Measurements from ENCODE around the gene L1TD1. TPM values are rescaled to one million over a fixed set of nuclear protein-coding genes. Genes with fewer than 3 reads are reported as not detected.
"Not testable (repeated sequence)": the region's sequence is repeated elsewhere in the genome, so short reads cannot be mapped to it uniquely, and the experiment has no call there.

The L1TD1 gene
- total RNA-seq, 1 donor from 2014 or later = 7.2 TPM

DNA sequence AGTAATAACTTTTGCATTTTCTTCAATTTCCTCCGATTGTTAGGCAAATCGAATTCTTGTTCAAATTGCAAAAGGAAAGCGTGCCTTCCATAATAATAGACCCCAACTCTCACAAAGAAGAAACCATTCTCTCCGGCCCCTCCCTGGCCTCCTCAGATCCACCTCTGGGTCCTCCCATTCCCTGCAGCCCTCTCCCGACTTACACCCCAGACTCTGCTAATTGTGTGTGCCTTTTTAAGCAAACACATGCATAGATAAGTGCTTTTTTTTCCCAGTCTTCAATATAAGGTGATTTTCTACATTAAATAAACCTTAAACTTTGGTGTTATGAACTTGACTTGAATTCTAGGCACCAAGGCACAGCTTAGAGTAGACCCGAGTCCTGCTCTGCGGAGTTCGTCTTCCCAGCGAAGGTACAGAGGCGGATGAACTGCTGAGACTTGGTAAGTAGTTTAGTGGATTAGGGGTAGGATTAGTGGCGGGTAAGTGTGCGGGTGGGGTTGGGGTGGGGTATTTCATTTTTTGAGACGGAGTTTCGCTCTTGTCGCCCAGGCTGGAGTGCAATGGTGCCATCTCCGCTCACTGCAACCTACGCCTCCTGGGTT lies 1.5 kb downstream of the L1TD1 start:
- intact Hi-C loops (cut with DNase I) = no loop called here
- ATAC-seq (no peak), DNase-seq (ENCODE audit: low spot score) (no peak)

DNA sequence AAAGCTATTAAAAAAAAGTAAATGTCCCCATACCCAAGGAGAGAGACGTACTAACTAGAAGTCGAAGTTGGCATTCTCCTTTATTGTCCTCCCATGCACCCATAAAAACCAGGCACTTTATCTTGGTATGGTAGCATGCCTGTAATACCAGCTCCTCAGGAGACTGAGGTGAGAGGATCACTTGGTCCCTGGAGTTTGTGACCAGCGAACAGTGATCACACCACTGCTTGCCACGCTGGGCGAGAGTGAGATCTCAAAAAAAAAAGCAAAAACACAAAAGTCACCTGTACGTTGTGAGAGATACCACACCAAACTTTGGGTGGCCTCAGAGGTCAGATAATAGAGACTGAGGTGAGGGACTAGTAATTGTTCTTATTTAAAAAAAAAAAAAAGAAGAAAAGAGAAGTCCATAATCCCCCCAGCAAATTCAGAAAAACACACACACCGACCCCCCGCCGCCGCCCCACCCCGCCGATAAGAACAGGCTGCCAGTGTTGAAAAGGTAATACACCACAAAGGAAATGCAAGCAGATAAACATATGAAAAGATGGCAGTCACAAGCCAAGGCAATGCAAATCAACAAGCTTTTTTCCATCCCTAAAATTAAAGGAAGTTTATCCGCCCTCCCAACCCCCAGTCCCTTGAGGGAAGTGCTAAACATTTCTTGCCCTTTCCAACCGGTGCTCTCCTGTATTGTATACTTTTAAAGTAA lies 3.6 kb downstream of the L1TD1 start:
- ATAC-seq (no peak), DNase-seq (ENCODE audit: low spot score) (no peak)
- intact Hi-C loops (cut with DNase I) = no loop called here

DNA sequence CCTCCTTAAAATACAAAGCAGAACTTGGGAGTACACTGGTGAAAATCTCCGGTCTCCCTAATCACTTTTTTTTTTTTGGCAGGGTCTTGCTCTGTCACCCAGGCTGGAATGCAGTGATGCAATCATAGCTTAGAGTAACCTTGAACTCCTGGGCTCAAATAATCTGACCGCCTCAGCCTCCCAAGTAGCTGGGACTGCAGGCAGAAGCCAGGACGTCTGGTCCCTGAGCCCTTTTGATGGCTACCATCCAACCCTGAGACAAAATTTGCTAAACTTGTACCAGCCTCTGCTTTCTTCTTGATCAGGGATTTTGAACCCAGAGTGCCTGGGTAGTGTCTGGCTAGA lies 4.1 kb downstream of the L1TD1 start:
- no peak for DNase-seq (ENCODE audit: low spot score)
- intact Hi-C loops (cut with DNase I) = no loop called here
- ATAC-seq = peak; percentile 70

DNA sequence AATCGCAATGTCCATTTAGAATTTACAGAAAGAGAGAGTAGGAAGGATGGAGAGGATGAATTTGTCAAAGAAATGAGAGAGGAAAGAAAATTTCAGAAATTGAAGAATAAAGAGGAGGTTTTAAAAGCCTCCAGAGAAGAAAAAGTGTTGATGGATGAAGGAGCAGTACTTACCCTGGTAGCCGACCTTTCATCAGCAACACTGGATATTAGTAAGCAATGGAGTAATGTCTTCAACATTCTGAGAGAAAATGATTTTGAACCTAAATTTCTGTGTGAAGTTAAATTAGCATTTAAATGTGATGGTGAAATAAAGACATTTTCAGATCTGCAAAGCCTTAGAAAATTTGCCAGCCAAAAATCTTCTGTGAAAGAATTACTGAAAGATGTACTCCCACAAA lies 12.5 kb downstream of the L1TD1 start:
- ATAC-seq (no peak), DNase-seq (ENCODE audit: low spot score) (no peak)
- intact Hi-C loops (cut with DNase I) = no loop called here

DNA sequence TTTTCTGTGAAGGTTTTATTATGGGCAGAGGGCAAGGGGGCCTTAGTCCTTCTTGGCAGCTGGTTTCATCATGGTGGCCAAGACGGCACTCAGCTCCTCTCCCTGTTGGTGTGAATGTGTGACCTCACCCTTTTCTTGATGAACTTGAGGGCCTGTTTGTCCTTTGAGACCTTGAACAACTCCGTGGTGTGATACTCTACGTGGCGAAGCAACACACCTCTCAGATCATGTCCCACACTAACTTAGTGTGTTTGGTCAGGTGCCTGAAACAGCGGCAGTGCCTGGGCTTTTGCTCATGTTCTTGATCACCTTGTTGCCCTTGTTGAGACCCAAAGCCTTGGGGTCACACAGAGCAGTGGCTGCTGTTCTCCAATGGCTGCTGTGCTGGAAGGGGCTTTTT lies 13.4 kb downstream of the L1TD1 start:
- no peak for DNase-seq (ENCODE audit: low spot score)
- ATAC-seq = no peak
- intact Hi-C loops (cut with DNase I) = no loop called here

DNA sequence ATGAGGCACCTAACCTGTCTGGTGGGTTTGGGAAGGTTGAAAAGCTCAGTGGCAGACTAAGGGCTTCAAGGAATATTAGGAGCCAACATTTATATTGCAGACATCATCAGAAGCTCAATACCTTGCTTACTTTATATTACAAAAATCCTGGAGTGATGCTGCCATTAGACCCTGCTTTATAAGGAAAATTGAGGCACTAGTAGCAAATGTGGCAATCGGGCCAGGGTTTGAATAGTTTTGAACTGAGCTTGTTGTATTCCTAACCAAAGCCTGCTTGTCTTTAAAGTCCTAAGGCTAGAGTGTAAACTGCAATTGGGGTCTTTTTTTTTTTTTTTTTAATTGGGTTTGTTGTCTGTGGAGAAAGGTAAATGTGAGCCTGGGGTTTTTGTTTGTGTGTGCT lies 14.3 kb downstream of the L1TD1 start:
- intact Hi-C loops (cut with DNase I) = no loop called here
- ATAC-seq (no peak), DNase-seq (ENCODE audit: low spot score) (no peak)

DNA sequence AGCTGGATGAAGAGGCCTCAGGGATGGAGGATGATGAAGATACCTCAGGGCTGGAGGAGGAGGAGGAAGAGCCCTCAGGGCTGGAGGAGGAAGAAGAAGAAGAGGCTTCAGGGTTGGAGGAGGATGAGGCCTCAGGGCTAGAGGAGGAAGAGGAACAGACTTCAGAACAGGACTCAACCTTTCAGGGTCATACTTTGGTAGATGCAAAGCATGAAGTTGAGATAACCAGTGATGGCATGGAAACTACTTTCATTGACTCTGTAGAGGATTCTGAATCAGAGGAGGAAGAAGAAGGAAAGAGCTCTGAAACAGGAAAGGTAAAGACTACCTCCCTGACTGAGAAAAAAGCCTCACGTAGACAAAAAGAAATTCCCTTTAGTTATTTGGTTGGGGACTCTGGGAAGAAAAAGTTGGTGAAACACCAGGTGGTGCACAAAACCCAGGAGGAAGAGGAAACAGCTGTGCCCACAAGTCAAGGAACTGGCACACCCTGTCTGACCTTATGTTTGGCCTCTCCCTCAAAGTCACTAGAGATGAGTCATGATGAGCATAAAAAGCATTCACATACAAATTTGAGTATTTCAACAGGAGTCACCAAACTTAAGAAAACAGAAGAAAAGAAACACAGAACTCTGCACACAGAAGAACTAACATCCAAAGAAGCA lies 15.4 kb downstream of the L1TD1 start:
- ATAC-seq (no peak), DNase-seq (ENCODE audit: low spot score) (no peak)
- intact Hi-C loops (cut with DNase I) = no loop called here

DNA sequence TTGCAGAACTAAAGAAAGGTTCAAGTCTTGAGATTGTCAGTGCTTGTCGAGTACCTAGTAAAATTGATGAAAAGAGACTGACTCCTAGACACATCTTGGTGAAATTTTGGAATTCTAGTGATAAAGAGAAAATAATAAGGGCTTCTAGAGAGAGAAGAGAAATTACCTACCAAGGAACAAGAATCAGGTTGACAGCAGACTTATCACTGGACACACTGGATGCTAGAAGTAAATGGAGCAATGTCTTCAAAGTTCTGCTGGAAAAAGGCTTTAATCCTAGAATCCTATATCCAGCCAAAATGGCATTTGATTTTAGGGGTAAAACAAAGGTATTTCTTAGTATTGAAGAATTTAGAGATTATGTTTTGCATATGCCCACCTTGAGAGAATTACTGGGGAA lies 16.3 kb downstream of the L1TD1 start:
- DNase-seq (ENCODE audit: low spot score) (no peak), ATAC-seq (no peak)
- intact Hi-C loops (cut with DNase I) = no loop called here

DNA sequence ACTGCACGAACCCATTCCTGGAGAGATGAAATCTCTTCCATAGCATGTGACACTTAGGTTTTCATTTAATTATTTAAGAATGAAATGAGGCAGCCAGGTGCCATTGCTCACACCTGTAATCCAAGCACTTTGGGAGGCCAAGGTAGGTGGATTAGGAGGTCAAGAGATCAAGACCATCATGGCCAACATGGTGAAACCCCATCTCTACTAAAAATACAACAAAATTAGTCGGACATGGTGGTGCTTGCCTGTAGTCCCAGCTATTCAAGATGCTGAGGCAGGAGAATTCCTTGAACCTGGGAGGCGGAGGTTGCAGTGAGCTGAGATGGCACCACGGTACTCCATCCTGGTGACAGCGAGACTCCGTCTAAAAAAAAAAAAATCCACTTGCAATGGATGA lies 17.8 kb downstream of the L1TD1 start:
- ATAC-seq (no peak), DNase-seq (ENCODE audit: low spot score) (no peak)
- intact Hi-C loops (cut with DNase I) = no loop called here

DNA sequence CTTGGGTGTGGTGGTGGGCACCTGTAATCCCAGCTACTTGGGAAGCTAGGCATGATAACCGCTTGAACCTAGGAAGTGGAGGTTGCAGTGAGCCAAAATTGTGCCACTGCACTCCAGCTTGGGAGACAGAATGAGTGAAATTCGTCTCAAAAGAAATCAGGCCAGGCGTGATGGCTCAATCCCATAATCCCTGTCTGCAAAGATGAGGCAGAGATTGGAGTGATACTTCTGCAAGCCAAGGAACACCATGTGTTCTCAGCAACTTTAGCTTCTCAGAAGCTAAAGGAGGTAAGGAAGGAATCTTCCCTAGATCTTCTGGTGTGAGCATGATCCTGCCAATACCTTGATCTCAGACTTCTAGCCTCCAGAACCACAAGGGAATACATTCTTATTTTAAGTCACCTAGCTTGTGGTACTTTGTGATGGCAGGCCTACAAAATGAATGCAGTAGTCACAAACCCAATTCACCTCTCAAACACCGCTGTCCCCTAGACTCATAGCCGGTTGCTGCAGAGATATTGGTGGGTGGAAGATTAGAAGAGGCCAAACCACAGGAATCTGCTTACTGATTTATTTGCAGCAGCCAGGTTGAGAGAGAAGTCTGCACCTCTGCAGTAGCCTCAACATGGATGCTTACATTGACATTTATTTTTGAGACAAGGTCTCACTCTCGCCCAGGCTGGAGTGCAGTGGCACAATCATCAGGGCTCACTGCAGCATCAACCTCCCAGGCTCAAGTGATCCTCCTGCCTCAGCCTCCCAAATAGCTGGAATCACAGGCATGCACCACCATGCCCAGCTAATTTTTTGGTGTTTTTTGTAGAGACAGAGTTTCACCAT lies 18.6 kb downstream of the L1TD1 start:
- DNase-seq (ENCODE audit: low spot score) = no peak
- intact Hi-C loops (cut with DNase I) = no loop called here
- no peak for ATAC-seq

DNA sequence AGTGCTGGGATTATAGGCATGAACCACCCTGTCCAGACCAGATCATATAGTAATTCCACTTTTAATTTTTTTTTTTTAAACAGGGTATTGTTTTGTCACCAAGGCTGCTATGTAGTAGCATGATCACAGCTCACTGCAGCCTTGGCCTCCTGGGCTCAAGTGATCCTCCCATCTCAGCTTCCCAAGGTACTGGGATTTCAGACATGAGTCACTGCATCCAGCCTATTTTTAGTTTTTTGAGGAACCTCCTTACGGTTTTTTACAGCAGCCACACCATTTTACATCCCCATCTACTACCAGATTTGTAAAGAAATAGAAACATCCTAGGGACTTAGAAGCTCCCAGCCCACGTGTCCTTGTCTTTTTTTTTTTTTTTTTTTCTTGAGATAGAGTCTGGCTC lies 24.0 kb downstream of the L1TD1 start:
- ATAC-seq (no peak), DNase-seq (ENCODE audit: low spot score) (no peak)
- intact Hi-C loops (cut with DNase I) = no loop called here

DNA sequence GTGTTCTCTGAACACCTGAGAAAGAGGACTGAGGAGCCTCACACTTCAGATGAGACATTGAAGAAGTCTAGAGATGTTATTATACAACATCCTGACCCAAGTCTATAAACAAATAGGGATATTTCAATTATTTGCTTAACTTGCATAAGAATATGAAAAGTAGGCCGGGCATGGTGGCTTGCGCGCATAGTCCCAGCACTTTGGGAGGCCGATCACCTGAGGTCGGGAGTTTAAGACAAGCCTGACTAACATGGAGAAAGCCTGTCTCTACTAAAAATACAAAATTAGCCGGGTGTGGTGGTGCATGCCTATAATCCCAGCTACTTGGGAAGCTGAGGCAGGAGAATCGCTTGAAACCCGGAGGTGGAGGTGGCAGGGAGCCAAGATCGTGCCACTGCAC lies 25.8 kb downstream of the L1TD1 start:
- DNase-seq (ENCODE audit: low spot score); ATAC-seq; intact Hi-C loops (cut with DNase I): not testable (repeated sequence)

DNA sequence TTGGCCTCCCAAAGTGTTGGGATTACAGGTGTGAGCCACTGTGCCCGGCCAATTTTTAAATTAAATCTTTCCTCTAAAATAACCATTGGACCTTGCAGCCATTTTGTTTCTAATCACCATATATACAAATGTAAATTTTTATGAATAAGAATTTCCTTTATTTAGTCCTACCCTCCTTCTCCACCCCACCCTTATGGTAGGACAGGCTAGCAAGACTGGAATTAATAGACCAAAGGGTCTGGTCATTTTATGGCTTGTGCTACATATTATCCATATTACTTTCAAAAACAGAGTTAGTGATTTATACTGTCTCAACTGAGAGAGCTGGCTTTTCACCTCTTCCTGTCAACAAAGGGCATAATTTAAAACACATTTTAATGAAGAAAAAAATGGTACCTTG lies 26.5 kb downstream of the L1TD1 start:
- DNase-seq (ENCODE audit: low spot score) (no peak), ATAC-seq (no peak)
- intact Hi-C loops (cut with DNase I) = no loop called here

DNA sequence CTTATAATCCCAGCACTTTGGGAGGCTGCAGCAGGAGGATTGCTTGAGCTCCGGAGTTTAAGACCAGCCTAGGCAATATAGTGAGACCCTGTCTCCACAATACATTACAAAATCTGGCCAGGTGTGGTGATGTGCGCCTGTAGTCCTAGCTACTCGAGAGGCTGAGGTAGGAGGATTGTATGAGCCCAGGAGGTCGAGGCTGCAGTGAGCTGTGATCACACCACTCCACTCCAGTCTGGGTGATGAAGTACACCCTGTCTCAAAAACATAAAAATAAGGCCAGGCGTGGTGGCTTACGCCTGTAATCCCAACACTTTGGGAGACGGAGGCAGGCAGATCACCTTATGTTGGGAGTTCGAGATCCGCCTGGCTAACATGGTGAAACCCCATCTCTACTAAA lies 27.7 kb downstream of the L1TD1 start:
- DNase-seq (ENCODE audit: low spot score) (no peak), ATAC-seq (no peak)
- intact Hi-C loops (cut with DNase I) = no loop called here

DNA sequence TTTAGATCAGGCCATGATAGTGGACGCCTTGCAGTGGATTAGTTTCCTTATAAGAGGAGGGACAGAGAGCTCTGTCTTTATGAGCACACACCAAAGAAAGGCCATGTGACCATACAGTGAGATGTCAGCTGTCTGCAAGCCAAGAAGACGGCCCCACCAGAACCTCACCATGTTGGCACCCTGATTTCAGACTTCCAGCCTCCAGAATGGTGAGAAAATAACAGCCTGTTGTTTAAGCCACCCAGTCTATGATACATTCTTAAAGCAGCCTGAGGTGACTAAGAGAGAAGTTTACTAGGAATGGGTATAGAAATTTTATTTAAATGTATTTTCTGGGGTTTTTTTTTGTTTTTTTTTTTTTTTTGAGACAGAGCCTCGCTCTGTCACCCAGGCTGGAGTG lies 29.5 kb downstream of the L1TD1 start:
- ATAC-seq (no peak), DNase-seq (ENCODE audit: low spot score) (no peak)
- intact Hi-C loops (cut with DNase I) = no loop called here

DNA sequence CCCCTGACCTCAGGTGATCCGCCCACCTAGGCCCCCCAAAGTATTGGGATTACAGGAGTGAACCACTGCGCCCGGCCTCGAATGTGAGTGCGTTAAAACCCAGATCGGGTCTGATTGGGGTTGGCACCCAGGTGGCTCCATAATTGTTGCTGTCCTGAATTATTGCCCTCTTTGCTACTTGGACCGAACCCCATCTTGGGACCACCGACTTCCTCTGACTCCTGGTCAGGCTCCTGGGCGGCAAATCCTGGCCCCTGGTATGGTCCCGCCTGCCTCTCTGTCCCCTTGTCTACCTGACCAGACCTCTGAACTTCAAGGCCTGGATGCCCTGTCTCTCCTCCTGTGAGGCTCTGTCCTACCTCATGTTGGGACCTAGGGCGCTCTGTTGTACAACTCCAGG lies 32.8 kb downstream of the L1TD1 start:
- ATAC-seq = no peak
- no peak for DNase-seq (ENCODE audit: low spot score)

DNA sequence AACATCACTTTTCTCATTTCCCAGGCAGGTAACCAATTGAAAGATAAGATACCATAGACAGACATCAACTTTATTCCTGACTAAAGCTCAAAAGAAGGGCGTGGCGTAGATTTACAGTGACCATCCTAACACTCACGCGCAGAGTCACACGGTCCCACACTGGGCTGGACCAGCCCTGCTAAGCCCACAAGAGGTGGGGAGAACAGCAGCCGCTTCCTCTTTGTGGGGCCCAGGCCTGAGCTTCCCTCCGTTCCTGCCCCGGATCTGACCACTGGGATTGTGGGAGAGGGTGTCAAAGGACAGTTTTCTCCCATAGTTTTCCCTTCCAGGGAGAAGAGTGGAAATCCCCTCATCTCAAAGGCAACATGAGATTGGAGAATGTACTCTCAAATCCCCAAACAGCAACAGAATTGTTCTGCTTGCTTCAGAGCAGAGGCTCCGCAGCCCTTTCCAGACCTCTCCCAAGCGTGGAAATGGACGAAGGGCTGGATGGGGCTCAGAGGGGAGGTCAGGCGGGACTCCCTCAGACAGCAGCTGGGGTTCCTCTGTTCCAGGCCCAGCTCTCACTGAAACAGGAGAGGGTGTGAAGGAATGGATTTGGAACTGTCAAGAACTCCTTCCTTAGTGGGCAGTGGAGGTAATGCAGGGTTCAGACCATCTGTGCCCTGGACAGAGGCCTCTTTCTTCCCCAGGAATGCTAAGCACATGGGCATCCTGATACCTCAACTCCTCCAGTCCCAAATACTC lies 33.7 kb downstream of the L1TD1 start:
- DNase-seq (ENCODE audit: low spot score) (no peak), ATAC-seq (peak; percentile 45)
- intact Hi-C loops (cut with DNase I) = no loop called here

More for the DNA sequence above, 32.8 kb downstream of the L1TD1 start:
- intact Hi-C loops (cut with DNase I) = no loop called here

DNA sequence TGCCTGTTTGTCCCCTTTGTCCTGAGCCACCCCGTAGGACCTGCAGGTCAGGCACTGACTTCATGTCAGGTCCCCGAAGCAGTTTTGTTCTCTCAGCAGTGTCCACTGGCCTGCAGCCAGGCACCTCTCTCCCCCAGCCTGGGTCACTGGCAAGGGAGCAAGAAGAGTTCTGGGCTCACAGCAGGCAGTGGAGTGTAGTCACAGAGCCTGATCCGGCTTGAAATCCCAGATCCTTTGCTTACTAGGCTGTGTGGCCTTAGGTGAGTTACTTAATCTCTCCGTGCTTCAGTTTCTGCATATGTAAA lies 34.2 kb downstream of the L1TD1 start:
- intact Hi-C loops (cut with DNase I) = no loop called here
- DNase-seq (ENCODE audit: low spot score) = no peak

DNA sequence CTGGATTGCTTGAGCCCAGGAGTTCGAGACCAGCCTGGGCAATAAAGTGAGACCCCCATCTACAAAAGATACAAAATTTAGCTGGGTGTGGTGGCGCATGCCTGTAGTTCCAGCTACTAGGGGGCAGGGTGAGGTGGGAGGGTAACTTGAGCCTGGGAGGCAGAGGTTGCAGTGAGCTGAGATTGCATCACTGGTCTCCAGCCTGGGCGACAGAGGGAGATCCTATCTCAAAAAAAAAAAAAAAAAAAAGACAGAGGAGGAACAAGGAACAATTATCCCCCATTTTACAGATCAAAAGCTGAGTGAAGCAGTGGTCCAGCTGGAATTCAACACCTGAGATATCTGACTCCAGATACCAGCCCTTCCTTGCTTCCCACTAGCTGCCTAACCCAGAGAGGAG lies 34.8 kb downstream of the L1TD1 start:
- intact Hi-C loops (cut with DNase I) = no loop called here
- ATAC-seq (peak; percentile 57), DNase-seq (ENCODE audit: low spot score) (no peak)

More for the DNA sequence above, 34.2 kb downstream of the L1TD1 start:
- ATAC-seq = peak; percentile 54

Data from sciatic nerve (tissue), 2 donors.